ENCODE results near the gene HIP1.
"Not testable (repeated sequence)": the region's sequence is repeated elsewhere in the genome, so short reads cannot be mapped to it uniquely, and the experiment has no call there.

Gene HIP1

GRCh38 chr7:75729851-75730274 lies 8.9 kb downstream of the HIP1 start:
- Histone ChIP-seq H3K4me2 (ENCODE audit: low read depth, low read length, poor library complexity, severe bottlenecking) (no peak overlapping the region), H3K4me3 (ENCODE audit: insufficient read depth, low read length, poor library complexity, severe bottlenecking) (no peak overlapping the region), H3K27ac (ENCODE audit: low read depth, low read length) (no peak overlapping the region), H3F3A (ENCODE audit: insufficient read depth) (no peaks in the 10 kb centered on the region), H4K20me1 (ENCODE audit: low read depth, low read length) (no peaks in the 10 kb centered on the region), H3K27me3 (ENCODE audit: low read length) (no peaks in the 10 kb centered on the region), H3K9me2 (replicated peaks; ENCODE audit: insufficient read depth, low read length) (no peaks in the 10 kb centered on the region), H2AFZ (ENCODE audit: low read depth, low read length, severe bottlenecking) (no peak overlapping the region), H3K79me2 (ENCODE audit: insufficient read depth, low read length) (no peaks in the 10 kb centered on the region), H3K36me3 (ENCODE audit: low read length) (no peaks in the 10 kb centered on the region), H3K9ac (ENCODE audit: low read length) (no peak overlapping the region), H3K9me3 (ENCODE audit: insufficient read depth, low read length) (no peaks in the 10 kb centered on the region)
- TF ChIP-seq CTCF (IDR thresholded peaks at IDR 0.05; ENCODE audit: insufficient read depth, low read length, poor library complexity, severe bottlenecking) (no peak), EZH2phosphoT487 (conservative IDR thresholded peaks at IDR 0.05; ENCODE audit: low read length) (no peak)

- H3K9ac ChIP-seq (ENCODE audit: low read length): no peak overlapping the region
- no peaks in the 10 kb centered on the region for H3K9me2 ChIP-seq (replicated peaks; ENCODE audit: insufficient read depth, low read length)
- no peak overlapping the region for H3K4me3 ChIP-seq (ENCODE audit: insufficient read depth, low read length, poor library complexity, severe bottlenecking)
- no peaks in the 10 kb centered on the region for H3K79me2 ChIP-seq (ENCODE audit: insufficient read depth, low read length)
- H3K27me3 ChIP-seq (ENCODE audit: low read length): no peaks in the 10 kb centered on the region
- H3K4me2 ChIP-seq (ENCODE audit: low read depth, low read length, poor library complexity, severe bottlenecking): no peak overlapping the region
- H2AFZ ChIP-seq (ENCODE audit: low read depth, low read length, severe bottlenecking): no peak overlapping the region
- no peak for TF ChIP-seq EZH2phosphoT487 (conservative IDR thresholded peaks at IDR 0.05; ENCODE audit: low read length)
- TF ChIP-seq CTCF (IDR thresholded peaks at IDR 0.05; ENCODE audit: insufficient read depth, low read length, poor library complexity, severe bottlenecking): no peak
- no peaks in the 10 kb centered on the region for H3K36me3 ChIP-seq (ENCODE audit: low read length)
- no peaks in the 10 kb centered on the region for H3F3A ChIP-seq (ENCODE audit: insufficient read depth)
- no peaks in the 10 kb centered on the region for H3K9me3 ChIP-seq (ENCODE audit: insufficient read depth, low read length)
- no peaks in the 10 kb centered on the region for H4K20me1 ChIP-seq (ENCODE audit: low read depth, low read length)
- H3K27ac ChIP-seq (ENCODE audit: low read depth, low read length): no peak overlapping the region
Measured at GRCh38 chr7:75727881-75728593, 10.7 kb downstream of the HIP1 start.

- not testable (repeated sequence) for H2AFZ ChIP-seq (ENCODE audit: low read depth, low read length, severe bottlenecking); H3K9me2 ChIP-seq (replicated peaks; ENCODE audit: insufficient read depth, low read length); H3K9me3 ChIP-seq (ENCODE audit: insufficient read depth, low read length); H3K27ac ChIP-seq (ENCODE audit: low read depth, low read length); H3K36me3 ChIP-seq (ENCODE audit: low read length); H3K4me2 ChIP-seq (ENCODE audit: low read depth, low read length, poor library complexity, severe bottlenecking); H3K4me3 ChIP-seq (ENCODE audit: insufficient read depth, low read length, poor library complexity, severe bottlenecking); H4K20me1 ChIP-seq (ENCODE audit: low read depth, low read length); H3K27me3 ChIP-seq (ENCODE audit: low read length); H3K79me2 ChIP-seq (ENCODE audit: insufficient read depth, low read length); H3K9ac ChIP-seq (ENCODE audit: low read length); H3F3A ChIP-seq (ENCODE audit: insufficient read depth)
Measured at GRCh38 chr7:75727351-75727750, 11.4 kb downstream of the HIP1 start.

- Histone ChIP-seq H4K20me1 (ENCODE audit: low read depth, low read length) (no peaks in the 10 kb centered on the region), H2AFZ (ENCODE audit: low read depth, low read length, severe bottlenecking) (no peak overlapping the region), H3K9me2 (replicated peaks; ENCODE audit: insufficient read depth, low read length) (no peaks in the 10 kb centered on the region), H3K9me3 (ENCODE audit: insufficient read depth, low read length) (no peaks in the 10 kb centered on the region), H3K79me2 (ENCODE audit: insufficient read depth, low read length) (no peaks in the 10 kb centered on the region), H3K27ac (ENCODE audit: low read depth, low read length) (no peak overlapping the region), H3K4me2 (ENCODE audit: low read depth, low read length, poor library complexity, severe bottlenecking) (no peak overlapping the region), H3K4me3 (ENCODE audit: insufficient read depth, low read length, poor library complexity, severe bottlenecking) (no peak overlapping the region), H3K27me3 (ENCODE audit: low read length) (no peaks in the 10 kb centered on the region), H3K36me3 (ENCODE audit: low read length) (no peaks in the 10 kb centered on the region), H3F3A (ENCODE audit: insufficient read depth) (no peaks in the 10 kb centered on the region), H3K9ac (ENCODE audit: low read length) (no peak overlapping the region)
- TF ChIP-seq EZH2phosphoT487 (conservative IDR thresholded peaks at IDR 0.05; ENCODE audit: low read length): no peak
- TF ChIP-seq CTCF (IDR thresholded peaks at IDR 0.05; ENCODE audit: insufficient read depth, low read length, poor library complexity, severe bottlenecking): no peak
Measured at GRCh38 chr7:75725306-75725705, 13.4 kb downstream of the HIP1 start.

All from SU-DHL-6 (cell line).